ENCODE data around the gene ADAMTSL5. TPM values are rescaled to one million over a fixed set of nuclear protein-coding genes. Genes with fewer than 3 reads are reported as not detected.

The ADAMTSL5 gene
- total RNA-seq, 1 donor = 1.1 TPM

DNA sequence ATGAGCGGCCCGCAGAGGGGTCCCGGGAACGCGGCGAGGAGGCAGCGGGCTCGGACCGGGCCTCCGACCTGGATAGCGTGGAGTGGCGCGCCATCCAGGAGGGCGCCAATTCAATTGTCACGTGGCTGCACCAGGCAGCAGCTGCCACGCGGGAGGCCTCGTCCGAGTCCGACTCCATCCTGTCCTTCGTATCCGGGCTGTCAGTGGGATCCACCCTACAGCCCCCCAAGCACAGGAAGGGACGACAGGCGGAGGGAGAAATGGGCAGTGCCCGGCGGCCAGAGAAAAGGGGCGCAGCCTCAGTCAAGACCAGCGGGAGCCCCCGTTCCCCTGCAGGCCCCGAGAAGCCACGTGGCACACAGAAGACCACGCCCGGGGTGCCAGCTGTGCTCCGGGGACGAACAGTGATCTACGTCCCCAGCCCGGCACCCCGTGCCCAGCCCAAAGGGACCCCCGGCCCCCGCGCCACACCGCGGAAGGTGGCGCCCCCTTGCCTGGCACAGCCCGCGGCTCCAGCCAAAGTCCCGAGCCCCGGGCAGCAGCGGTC is 44.5 kb downstream of the ADAMTSL5 start:
- Histone ChIP-seq H3K4me3 (ENCODE audit: insufficient read depth, low read length) (no peak overlapping the region), H4K20me1 (ENCODE audit: insufficient read depth, low read length) (peaks cover 59% of the 10 kb centered on the region), H3K79me2 (ENCODE audit: insufficient read depth, low read length) (no peaks in the 10 kb centered on the region), H3K9me3 (ENCODE audit: low read depth, low read length) (no peaks in the 10 kb centered on the region), H2AFZ (ENCODE audit: low read length) (no peak overlapping the region), H3K27me3 (ENCODE audit: insufficient read depth, low read length) (peaks cover 67% of the 10 kb centered on the region), H3K4me1 (ENCODE audit: insufficient read depth, low read length) (no peaks in the 10 kb centered on the region), H3K27ac (ENCODE audit: low read depth, low read length) (no peak overlapping the region), H3K4me2 (ENCODE audit: insufficient read depth, low read length) (no peak overlapping the region), H3K36me3 (ENCODE audit: insufficient read depth, low read length) (no peaks in the 10 kb centered on the region)
- peak; percentile 94 for DNase-seq (ENCODE audit: insufficient read length, low spot score, missing footprints)
- TF ChIP-seq, protein P1, sequence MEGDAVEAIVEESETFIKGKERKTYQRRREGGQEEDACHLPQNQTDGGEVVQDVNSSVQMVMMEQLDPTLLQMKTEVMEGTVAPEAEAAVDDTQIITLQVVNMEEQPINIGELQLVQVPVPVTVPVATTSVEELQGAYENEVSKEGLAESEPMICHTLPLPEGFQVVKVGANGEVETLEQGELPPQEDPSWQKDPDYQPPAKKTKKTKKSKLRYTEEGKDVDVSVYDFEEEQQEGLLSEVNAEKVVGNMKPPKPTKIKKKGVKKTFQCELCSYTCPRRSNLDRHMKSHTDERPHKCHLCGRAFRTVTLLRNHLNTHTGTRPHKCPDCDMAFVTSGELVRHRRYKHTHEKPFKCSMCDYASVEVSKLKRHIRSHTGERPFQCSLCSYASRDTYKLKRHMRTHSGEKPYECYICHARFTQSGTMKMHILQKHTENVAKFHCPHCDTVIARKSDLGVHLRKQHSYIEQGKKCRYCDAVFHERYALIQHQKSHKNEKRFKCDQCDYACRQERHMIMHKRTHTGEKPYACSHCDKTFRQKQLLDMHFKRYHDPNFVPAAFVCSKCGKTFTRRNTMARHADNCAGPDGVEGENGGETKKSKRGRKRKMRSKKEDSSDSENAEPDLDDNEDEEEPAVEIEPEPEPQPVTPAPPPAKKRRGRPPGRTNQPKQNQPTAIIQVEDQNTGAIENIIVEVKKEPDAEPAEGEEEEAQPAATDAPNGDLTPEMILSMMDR (IDR thresholded peaks at IDR 0.05; ENCODE audit: extremely low read depth, low read depth, low read length) = no peak

GRCh38 chr19:1467490-1468273 is 45.1 kb downstream of the ADAMTSL5 start:
- Histone ChIP-seq H3K27ac (ENCODE audit: low read depth, low read length) (no peak overlapping the region), H3K4me3 (ENCODE audit: insufficient read depth, low read length) (no peak overlapping the region), H3K27me3 (ENCODE audit: insufficient read depth, low read length) (peaks cover 61% of the 10 kb centered on the region), H3K4me1 (ENCODE audit: insufficient read depth, low read length) (no peaks in the 10 kb centered on the region), H2AFZ (ENCODE audit: low read length) (no peak overlapping the region), H3K79me2 (ENCODE audit: insufficient read depth, low read length) (no peaks in the 10 kb centered on the region), H3K36me3 (ENCODE audit: insufficient read depth, low read length) (no peaks in the 10 kb centered on the region), H3K9me3 (ENCODE audit: low read depth, low read length) (no peaks in the 10 kb centered on the region), H3K4me2 (ENCODE audit: insufficient read depth, low read length) (no peak overlapping the region), H4K20me1 (ENCODE audit: insufficient read depth, low read length) (peaks cover 52% of the 10 kb centered on the region)
- DNase-seq (ENCODE audit: insufficient read length, low spot score, missing footprints) = no peak
- TF ChIP-seq, protein P1 (IDR thresholded peaks at IDR 0.05; ENCODE audit: extremely low read depth, low read depth, low read length) = no peak

DNA sequence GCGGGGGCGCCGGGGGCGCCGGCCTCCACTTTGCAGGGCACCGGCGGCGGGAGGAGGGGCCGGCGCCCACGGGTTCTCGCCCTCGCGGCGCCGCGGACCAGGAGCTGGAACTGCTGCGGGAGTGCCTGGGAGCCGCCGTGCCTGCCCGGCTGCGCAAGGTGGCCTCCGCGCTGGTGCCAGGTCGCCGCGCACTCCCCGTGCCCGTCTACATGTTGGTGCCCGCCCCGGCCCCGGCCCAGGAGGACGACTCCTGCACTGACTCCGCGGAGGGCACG is 45.7 kb downstream of the ADAMTSL5 start:
- H3K9me3 ChIP-seq (ENCODE audit: low read depth, low read length) = no peaks in the 10 kb centered on the region
- H2AFZ ChIP-seq (ENCODE audit: low read length) = no peak overlapping the region
- H3K27ac ChIP-seq (ENCODE audit: low read depth, low read length) = no peak overlapping the region
- H3K27me3 ChIP-seq (ENCODE audit: insufficient read depth, low read length) = peaks cover 55% of the 10 kb centered on the region
- H3K4me2 ChIP-seq (ENCODE audit: insufficient read depth, low read length) = no peak overlapping the region
- no peak for DNase-seq (ENCODE audit: insufficient read length, low spot score, missing footprints)
- no peaks in the 10 kb centered on the region for H3K4me1 ChIP-seq (ENCODE audit: insufficient read depth, low read length)
- H3K4me3 ChIP-seq (ENCODE audit: insufficient read depth, low read length) = no peak overlapping the region
- TF ChIP-seq, protein P1 (IDR thresholded peaks at IDR 0.05; ENCODE audit: extremely low read depth, low read depth, low read length) = no peak
- H3K79me2 ChIP-seq (ENCODE audit: insufficient read depth, low read length) = no peaks in the 10 kb centered on the region
- peaks cover 47% of the 10 kb centered on the region for H4K20me1 ChIP-seq (ENCODE audit: insufficient read depth, low read length)
- H3K36me3 ChIP-seq (ENCODE audit: insufficient read depth, low read length) = no peaks in the 10 kb centered on the region

DNA sequence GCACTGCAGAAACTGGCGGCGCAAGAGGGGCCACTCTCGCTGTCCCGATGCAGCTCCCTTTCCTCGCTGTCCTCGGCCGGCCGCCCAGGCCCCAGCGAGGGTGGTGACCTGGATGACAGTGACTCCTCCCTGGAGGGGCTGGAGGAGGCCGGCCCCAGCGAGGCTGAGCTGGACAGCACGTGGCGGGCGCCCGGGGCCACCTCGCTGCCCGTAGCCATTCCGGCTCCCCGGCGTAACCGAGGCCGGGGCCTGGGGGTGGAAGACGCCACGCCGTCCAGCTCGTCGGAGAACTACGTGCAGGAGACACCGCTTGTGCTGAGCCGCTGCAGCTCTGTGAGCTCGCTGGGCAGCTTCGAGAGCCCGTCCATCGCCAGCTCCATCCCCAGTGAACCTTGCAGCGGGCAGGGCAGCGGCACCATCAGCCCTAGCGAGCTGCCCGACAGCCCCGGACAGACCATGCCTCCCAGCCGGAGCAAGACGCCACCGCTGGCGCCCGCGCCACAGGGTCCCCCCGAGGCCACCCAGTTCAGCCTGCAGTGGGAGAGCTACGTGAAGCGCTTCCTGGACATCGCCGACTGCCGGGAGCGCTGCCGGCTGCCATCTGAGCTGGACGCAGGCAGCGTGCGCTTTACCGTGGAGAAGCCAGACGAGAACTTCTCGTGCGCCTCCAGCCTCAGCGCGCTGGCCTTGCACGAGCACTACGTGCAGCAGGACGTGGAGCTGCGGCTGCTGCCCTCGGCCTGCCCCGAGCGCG is 46.2 kb downstream of the ADAMTSL5 start:
- Histone ChIP-seq H3K27ac (ENCODE audit: low read depth, low read length) (no peak overlapping the region), H2AFZ (ENCODE audit: low read length) (no peak overlapping the region), H3K27me3 (ENCODE audit: insufficient read depth, low read length) (peaks cover 50% of the 10 kb centered on the region), H3K36me3 (ENCODE audit: insufficient read depth, low read length) (no peaks in the 10 kb centered on the region), H3K9me3 (ENCODE audit: low read depth, low read length) (no peaks in the 10 kb centered on the region), H4K20me1 (ENCODE audit: insufficient read depth, low read length) (peaks cover 44% of the 10 kb centered on the region), H3K4me2 (ENCODE audit: insufficient read depth, low read length) (no peak overlapping the region), H3K79me2 (ENCODE audit: insufficient read depth, low read length) (no peaks in the 10 kb centered on the region), H3K4me3 (ENCODE audit: insufficient read depth, low read length) (no peak overlapping the region), H3K4me1 (ENCODE audit: insufficient read depth, low read length) (no peaks in the 10 kb centered on the region)
- TF ChIP-seq, protein P1 (IDR thresholded peaks at IDR 0.05; ENCODE audit: extremely low read depth, low read depth, low read length) = no peak
- DNase-seq (ENCODE audit: insufficient read length, low spot score, missing footprints) = no peak
